Stimulated activated CD8-positive, alpha-beta memory T cell treated with anti-CD3 and anti-CD28 coated beads, Interleukin-4, amount 100 ng/mL, for 24 hours (primary cell): ENCODE data around the gene TBC1D30.

Source experiments
- DNase-seq: peaks from one replicate; pipeline ENCODE4 v3.0.0-alpha.2; 2020; ENCODE audit warnings: low read depth

TBC1D30 gene

DNA sequence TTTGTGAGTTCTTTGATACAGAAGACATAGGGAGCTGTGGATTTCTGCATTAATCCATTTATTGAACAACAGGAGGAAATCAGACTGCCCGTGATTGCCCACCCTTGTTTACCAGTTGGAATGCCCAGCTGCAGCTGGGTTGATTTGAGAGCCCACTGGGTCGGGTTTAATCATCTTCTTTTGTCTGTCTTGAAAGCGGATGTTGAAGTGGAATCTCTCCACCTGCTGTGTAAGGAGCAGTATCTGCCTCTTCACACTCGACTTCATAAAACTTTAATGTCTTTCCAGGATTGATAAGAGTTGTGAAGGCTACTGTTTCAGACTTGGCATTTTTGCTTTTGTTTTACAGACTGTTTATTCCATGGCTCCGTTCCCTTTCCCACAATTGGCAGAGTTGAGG, 39.9 kb downstream of the TBC1D30 start:
- no peak for DNase-seq

DNA sequence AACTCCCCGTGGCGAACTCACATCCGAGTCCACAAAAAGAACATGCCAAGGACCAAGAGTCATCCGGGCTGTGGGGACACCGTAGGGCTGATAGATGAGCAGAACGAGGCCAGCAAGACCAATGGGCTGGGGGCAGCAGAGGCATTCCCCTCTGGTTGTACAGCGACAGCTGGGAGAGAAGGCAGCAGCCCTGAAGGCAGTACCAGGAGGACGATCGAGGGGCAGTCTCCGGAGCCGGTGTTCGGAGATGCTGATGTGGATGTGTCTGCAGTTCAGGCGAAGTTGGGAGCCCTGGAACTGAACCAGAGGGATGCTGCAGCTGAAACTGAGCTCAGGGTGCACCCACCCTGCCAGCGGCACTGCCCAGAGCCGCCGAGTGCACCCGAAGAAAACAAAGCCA, 50.7 kb downstream of the TBC1D30 start:
- no peak for DNase-seq

DNA sequence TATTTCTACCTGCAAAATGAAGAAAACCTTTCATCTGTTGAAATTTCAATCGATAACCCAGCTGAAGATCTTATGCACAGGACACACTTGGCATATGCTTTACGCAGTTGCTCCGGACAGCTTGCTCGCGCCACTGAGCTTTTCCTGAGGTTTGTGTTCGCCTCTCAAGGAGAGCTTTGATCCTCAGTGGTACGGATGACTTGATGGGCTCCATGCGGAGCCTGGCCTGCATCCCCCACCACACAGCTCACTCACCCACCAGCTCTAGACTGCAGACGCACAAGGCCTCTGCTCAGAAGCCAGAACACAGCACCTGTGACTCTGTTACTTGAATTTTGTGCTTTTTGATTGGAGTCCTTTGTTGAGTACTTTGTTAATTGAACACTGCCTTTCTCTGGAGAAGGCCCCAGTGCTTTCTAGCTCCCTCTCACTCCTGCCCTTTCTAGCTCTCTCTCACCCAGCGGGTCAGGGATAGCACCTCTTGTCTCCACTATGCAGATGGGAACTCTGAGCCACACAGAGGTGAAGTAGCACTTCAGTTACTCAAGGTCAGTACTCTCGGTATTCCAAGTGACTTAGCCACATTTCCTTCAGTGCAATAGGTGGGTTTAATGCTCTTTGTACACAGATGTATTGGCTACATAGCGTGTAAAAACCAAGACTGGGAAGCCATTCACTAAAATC, 52.1 kb downstream of the TBC1D30 start:
- DNase-seq: no peak

DNA sequence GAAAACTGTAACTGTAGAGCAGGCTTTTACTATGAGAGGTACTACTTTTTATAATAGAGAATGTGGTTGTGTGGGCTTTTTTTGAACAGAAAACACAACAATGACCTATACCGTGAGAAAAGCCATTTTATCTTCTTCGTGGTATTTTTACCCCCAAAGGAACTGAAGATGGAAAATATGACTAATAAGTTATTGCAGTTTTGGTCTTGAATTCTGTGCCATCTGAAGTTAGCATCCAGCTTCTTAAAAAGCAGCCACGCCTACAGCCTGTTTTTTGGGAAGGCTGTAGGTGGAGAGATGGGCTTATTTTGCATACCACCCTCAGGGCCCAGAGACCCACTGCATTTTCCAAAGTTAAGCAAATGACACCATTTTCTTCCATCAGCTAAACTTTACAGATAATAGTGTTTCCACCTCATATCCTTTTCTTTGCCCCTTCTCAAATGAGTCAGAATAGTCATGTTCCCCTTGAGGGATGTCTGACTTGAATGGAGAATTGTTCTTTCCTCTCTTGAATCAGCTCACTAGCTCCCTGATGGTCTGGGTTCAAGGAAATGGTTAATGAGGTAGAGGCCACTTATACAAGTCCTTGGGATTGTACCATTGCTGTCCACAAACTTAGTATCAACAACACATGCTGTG, 53.0 kb downstream of the TBC1D30 start:
- no peak for DNase-seq

DNA sequence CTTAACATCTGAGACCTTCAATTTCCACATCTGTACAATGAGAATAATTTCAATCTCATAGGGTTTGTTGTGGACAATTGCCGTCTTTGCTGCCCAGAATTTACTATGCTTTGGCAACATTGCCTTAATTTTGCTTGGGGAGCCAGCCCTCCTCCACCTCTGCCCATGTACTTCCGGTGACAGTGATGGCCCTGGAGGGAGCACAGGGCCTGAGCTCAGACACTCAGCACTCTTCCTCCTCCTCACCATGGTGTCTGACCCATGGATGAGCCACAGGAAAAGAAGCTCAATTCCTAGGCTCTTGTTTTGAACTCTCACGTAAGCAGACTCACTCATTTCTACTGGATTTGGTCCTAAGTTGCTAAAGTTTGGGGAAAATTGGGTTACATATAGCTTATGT, 58.2 kb downstream of the TBC1D30 start:
- DNase-seq: no peak

DNA sequence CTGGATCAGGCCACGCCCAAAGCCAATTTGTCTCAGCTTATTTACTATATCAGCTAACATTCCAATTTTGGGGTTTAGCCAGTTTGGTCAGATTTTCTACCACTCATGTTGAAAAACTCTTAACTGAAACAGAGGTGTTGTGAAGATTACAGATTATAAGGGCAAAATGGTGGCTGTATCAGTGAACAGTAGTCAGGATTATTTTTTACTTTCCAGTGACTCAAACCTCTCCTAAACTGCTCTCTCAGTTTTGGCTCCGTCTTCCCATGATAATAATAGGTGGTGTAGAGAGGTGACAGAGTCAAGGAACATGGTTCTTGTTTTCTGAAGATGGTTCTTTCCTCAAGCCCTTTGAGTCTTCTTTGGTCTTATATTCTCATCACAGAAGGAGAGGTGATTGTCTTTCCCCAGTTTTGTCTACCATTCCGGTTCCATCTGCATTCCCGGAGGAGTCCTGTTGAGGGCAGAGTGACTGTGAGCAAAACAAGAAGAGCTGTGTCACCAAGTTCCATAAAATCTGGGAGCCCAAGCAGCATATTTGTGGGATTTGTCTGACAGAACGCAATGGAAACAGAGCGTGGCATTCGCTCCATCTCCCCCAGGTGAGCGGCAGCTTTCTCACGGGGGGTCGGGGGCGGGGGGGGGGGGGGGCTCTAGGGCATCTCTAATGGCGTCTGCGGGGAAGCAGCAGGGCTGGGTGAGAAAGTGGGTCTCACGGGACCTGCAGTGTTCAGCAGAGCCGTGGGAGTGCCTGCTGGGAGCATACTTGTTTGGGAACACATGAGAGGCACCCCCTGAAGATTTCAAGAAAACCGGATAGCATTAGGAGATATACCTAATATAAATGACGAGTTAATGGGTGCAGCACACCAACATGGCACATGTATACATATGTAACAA, 59.1 kb downstream of the TBC1D30 start:
- DNase-seq: no peak

DNA sequence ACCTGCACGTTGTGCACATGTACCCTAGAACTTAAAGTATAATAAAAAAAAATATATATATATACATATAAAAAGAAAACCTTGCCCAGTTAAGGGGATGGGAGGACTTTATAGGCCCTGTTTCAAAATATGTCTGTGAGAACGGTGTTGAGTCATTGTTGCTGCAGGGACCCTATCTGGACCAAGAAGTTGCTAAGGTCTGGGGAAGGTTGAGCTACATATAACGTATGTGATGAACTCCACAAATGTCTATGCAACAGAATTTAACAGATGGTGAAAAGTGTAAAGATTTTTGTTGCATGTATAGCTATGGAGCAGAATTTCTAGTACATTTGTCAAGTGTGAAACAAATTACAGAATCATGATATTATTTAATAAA, 59.7 kb downstream of the TBC1D30 start:
- no peak for DNase-seq

DNA sequence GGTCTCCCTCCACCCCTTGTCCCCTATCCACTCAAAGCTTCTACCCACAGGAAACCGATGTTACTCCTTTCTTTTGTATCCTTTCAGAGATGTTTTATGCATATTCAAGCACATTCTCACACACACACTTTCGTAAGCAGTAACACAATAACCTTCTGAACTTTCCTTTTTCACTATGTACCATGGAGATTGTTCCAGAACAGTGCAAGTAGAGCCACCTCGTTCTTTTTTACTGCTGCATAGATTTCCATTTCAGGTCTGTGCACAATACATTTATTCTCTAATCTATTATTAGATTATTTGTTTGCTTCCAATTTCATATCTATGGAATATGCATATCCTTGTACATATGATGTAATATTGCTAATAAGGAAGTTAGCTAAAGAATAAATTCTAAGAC, 60.3 kb downstream of the TBC1D30 start:
- no peak for DNase-seq

DNA sequence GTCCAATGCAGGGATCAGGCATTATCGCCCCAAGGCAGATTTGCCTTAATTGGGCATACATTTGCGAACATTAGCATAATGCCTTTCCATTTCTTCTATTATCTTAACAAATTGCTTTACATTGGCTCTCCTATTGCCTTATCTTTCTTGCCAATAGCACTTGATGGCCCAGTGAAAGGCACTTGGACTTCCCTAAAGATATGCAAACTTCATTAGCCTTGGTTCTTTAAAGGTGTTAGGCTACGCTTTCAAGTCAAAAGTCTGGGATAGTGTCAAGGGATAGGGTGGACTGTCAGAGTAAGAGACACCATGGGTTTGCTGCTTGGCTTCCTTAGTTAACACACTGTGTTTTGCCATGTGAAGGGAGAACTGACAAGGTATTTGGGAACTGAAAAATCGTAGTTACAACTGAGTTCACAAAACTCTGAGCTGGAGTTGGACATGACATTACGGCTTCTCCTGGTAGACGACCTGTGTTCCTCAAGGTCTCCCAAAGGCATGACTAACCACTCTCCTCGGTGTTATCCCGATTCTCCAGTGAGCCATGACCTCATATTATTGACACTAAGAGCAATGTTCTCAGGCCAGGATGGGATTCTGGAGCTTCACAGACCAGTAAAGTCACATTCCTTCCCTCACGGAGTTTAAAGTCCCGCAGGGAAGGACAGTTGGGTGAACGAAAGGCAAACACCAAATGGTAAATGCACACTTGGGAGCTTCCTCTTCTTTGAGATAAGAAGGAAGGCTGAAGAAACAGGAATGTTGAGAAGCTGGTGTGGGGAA, 65.2 kb downstream of the TBC1D30 start:
- DNase-seq: no peak

DNA sequence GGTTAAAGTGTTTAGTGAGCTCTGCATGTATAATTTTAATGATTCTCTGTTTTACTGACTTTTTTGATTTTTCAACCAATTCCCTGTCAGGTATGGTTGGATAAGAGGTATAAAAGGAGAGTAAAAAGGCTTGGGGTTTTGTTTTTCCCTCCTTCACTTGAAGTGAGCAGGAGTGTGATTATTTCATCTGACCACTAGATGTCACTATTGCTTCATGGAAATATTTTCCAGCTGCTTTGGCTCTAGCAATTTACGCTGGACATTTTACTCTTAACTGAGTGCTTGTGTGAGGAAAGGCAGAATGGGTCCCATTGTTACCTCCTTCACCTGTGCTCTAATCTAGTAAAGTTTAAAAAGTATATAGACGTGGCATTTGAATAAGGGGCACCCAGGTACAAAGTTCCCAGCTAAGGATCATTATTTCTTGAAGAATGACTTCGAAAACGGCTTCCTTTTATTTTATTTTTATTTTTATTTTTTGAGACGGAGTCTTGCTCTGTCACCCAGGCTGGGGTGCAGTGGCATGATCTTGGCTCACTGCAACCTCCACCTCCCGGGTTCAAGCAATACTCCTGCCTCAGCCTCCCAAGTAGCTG, 66.5 kb downstream of the TBC1D30 start:
- no peak for DNase-seq

DNA sequence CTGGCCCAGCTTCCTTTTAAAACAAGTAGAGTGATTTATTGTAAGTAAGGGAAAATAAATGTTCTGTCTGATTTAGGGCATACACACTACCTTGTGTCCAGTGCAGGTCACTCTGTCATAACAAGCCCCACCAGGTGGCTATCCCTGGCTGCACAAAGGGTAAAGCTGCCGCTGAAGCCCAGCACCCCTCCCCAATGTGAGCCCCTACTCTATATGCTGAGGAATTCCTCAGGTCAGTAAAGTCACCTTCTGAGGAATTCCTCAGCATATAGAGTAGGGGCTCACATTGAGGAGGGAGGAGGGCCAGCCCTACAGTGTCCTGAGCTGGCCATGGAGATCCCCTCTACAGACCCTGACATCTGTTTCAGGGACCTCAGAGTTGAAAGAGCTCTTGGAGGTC, 67.2 kb downstream of the TBC1D30 start:
- DNase-seq: no peak

DNA sequence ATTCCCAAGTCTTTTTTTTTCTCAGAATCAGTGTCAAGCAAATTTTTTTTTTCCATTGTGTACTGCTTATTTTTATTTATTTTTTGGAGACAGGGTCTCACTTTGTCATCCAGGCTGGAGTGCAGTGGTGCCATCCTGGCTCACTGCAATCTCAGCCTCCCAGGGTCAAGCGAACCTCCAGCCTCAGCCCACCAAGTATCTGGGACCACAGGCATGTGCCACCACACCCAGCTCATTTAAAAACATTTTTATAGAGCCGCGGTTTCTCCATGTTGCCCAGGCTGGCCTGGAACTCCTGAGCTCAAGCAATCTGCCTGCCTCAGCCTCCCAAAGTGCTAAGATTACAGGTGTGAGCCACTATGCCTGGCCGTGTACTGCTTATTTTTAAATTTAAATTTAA, 68.1 kb downstream of the TBC1D30 start:
- no peak for DNase-seq

DNA sequence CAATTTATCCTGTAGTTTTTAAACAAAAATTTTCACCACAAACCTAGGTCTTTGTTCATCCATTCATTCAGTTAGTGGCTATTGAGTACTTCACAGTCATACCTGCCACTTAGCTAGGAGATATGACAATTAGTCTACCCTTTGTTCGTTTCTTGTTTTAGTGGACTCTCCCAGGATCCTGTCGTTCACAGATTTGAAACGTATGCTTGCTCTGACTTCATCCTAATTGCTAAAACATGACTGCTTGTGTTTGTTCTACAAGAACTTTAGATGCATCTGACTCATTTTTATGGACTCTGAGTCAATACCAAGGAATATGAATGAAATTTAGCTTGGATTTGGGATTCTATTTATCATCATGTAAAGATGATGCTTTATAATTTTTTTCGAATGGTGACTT, 69.5 kb downstream of the TBC1D30 start:
- DNase-seq: no peak

DNA sequence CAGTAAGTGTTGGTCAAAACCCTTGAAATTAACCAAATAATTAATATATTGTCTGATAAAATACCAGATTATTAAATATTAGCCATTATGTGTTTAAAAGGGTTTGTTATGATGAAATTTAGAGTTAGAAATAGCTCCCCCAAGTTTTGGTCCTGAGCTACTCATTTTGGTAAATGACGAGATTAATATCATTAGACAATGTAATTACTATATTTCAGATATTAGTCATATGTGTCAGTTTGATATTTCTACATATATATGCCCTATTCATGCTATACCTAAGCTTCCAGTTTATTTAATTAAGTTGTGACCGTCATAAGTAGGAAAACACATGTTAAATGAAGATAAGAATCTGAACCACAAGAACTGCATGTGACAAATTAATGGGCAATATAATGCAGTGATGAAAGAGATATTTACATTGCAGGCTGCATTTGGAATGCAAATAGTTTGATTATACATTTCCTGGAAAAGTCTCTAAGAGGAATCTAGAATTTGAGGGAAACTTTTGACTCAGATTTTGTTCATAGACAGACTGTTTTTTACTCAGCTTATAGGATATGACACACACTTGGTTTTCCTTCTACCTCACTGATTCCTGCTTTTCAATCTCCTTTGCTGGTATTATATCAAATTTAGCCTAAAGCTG, 70.5 kb downstream of the TBC1D30 start:
- no peak for DNase-seq

DNA sequence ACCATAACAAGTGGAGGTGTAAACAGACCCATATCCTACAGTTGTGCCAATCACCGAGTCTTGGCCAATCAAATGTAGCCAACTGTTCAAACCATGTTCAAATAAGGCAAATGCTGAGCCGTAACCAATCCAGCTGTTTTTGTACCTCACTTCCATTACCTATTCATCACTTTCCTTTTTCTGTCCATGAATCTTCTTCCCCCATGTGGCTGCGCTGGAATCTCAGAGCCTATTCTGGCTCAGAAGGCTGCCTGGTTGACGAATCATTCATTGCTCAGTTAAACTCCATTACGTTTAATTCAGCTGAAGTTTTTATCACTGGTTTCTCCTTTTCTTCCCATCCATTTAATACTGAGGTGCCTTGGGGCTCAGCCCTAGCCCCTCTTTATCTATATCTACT, 71.1 kb downstream of the TBC1D30 start:
- no peak for DNase-seq

DNA sequence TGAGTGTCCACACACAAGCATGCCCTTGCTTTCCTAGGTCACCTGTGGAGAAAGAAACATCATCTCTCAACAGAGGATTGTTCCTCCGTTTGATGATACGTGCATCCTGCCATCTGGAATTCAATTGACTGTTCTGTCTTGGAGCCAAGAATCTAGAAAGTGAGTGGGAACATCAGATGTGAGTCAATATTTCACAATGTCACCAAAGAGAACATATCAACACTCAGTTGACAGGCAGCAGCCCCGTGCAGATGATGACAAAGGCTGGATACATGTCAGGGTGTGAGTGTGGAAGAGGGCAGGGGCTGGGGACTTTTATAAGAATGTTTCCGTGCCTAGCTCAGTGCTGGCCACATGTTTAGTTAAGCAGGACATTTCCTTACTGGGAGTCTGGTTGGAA, 76.1 kb downstream of the TBC1D30 start:
- DNase-seq: no peak

DNA sequence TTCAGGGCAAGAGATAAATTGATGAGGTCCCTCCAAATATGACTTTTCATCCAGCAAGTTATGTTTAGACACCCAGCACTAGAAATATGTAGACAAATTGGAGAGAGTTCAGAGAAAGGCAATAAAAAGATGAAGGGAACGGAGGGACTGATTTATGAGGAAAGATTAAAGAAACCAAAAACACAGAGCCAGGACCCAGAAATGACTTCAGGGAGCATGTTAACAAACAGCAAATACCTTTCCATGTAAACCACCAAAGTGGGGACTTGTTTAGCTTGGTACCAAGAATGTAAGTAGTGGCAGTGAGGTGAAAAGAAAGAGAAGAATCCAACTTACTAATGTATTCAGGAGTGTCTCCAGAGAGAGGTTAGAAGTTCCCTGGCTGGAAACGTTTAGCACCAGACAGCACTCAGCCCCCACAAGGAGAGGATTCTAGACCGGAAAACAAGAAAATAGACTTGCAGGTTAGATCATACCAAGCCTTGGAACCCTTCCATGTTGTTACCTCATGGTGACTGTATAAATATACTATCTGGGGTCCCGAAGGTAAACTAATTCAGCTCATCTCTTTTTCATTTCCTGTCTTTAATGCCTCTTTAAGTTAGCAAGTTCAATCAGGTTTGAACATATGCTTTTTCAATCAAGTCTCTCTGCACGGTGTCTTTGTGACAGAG, 79.2 kb downstream of the TBC1D30 start:
- DNase-seq: no peak

DNA sequence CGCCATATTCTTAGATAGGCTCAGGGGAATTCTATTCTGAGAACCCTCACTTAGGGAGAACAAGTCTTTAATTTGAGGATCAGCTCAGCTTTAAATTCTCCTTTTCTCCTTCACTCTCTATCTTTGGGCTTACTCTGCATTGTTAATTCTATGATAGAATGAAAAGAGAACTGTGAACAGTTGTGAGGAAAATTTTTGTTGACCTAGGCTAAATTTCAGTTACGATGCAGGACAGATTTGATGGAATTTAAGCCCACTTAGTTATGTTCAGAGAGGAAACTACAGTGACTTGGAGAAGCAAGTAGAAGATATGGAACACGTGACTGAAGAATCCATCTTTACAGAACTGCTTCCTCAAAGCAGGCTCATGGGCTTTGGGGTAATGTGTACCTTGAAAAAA, 82.7 kb downstream of the TBC1D30 start:
- no peak for DNase-seq

DNA sequence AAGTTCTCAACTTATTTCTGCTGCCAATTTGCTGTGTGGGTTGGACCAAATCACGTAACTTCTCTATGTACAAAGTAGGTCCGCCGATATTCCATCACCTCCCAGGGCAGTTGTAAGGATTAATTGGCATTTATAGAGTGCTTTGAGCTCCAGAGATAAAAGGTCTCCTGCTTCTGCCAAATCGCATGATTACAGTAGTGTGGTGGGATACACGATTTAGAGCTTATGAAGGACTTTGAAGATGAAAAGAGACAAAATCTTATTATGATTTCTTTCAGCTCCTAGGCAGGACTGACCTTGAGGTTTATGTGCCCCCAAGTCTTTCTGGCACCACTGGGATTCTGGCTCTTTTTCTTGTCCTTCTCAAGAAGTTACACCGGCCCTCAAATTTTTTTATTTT, 84.7 kb downstream of the TBC1D30 start:
- DNase-seq: no peak

DNA sequence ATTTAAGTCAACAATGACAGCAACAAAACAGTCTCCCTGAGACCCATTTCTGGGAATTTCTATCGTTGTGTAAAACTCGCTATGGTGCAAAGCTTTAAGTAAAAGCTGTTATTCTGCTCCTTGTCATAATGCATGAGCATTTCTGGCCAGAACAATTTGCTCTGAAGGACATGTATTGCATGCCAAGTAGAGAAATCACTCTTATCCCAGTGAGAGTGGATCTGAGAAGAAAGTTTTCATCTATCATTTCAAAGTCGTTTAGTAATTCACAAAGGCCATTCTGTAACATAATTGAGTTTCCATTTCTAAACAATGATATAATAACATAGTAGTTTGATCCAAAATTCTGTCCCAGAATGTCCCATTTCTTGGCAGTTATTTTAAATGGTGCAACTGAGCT, 86.6 kb downstream of the TBC1D30 start:
- no peak for DNase-seq

DNA sequence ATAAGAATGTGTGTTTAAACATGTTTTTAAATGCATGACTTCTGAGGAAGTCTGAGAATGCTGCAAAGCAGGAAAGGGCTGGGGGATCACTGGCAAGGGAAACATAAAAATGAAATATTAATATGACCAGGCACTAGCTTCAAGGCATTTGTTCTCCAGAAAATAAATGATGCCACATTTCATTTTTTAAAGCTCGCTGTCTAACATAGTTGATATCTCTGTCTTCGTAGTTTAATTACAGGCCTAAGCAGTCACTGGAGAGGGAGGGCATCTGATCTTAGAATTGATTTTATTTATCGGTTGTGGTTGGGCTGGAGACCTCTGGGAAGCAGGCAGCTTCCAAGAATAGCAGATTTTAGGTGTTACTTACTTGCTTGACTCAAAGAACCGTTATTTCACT, 87.5 kb downstream of the TBC1D30 start:
- DNase-seq: no peak
